ENCODE results near the gene WNT7A.

- TF ChIP-seq POLR2AphosphoS5 (IDR thresholded peaks at IDR 0.05) = no peak
- TF ChIP-seq CTCF (IDR thresholded peaks at IDR 0.05) = no peak
- TF ChIP-seq POLR2A (IDR thresholded peaks at IDR 0.05) = no peak
Measured at GRCh38 chr3:13790376-13791197, 89.3 kb downstream of the WNT7A start.

Data from prostate gland (tissue), 2 donors.